ENCODE measurements around the gene TAAR5. TPM values are rescaled to one million over a fixed set of nuclear protein-coding genes. Genes with fewer than 3 reads are reported as not detected.

TAAR5 gene
- total and polyA plus RNA-seq, 10 of the 15 experiments (the other 5 are each of a cell fraction or from before 2014, with no cell fraction given), result not detected

GRCh38 chr6:132552372-132552771, 37.2 kb downstream of the TAAR5 start, which contains the start of gene TAAR8:
Gene TAAR8 (plus strand): TSS chr6:132552672. CDS start chr6:132552693, 21 bp downstream.
- Histone ChIP-seq H4K20me1 (ENCODE audit: control insufficient read depth, insufficient read depth) (no peaks in the 10 kb centered on the region), H3K4me1 (ENCODE audit: control insufficient read depth, insufficient read depth, low read length) (no peaks in the 10 kb centered on the region), H3K36me3 (ENCODE audit: control insufficient read depth in 2 of 2, insufficient read depth in 2 of 2, low read length in 1 of 2) (no peaks in the 10 kb centered on the region), H3K27me3 (replicated peaks in 1 of 2; ENCODE audit: control insufficient read depth in 2 of 2, insufficient read depth in 2 of 2, low read length in 1 of 2) (no peaks in the 10 kb centered on the region; a peak in 1 of 4 replicates), H3K9ac (ENCODE audit: control insufficient read depth, insufficient read depth, low read length) (no peak within 1 kb of the TSS), H3K9me3 (replicated peaks; ENCODE audit: control insufficient read depth, insufficient read depth, low read length) (no peaks in the 10 kb centered on the region), H3K79me2 (ENCODE audit: control insufficient read depth, insufficient read depth, low read length) (no peaks in the 10 kb centered on the region), H3K4me2 (ENCODE audit: control insufficient read depth, insufficient read depth) (no peak within 1 kb of the TSS), H2AFZ (ENCODE audit: control insufficient read depth, low read depth, low read length) (no peak within 1 kb of the TSS), H3K27ac (ENCODE audit: control insufficient read depth, insufficient read depth) (no peak within 1 kb of the TSS), H3K4me3 (no peak within 1 kb of the TSS)
- ChIA-PET SMC1A (ENCODE audit: uncharacterized antibody, unreplicated experiment) (interaction anchor here (1.7 kb wide), 1 partner anchor 11 kb away, joined by 3 read pairs; no protein-coding TSS in a partner anchor), RAD21 (ENCODE audit: unreplicated experiment) (no interaction called here), POLR2A (no interaction called here), CTCF (interaction anchor here (1.3 kb wide), 1 partner anchor 10 kb away, joined by 3 read pairs; no protein-coding TSS in a partner anchor)
- DNase-seq (ENCODE audit: low read depth, low spot score) (no peak), FAIRE-seq (no peak), ATAC-seq (no peak)
- TF ChIP-seq SPI1 (IDR thresholded peaks at IDR 0.05; ENCODE audit: borderline replicate concordance, insufficient read depth, low read depth, low read length) (no peak), ETV6 (conservative IDR thresholded peaks at IDR 0.05 in 1 of 2, IDR thresholded peaks at IDR 0.05 in 1 of 2; ENCODE audit: borderline replicate concordance in 1 of 2, low read depth in 1 of 2) (no peak), MYC (IDR thresholded peaks at IDR 0.05; ENCODE audit: insufficient read depth, insufficient read length, insufficient replicate concordance, low read length, severe bottlenecking) (no peak), PAX5 (IDR thresholded peaks at IDR 0.05; ENCODE audit: borderline replicate concordance, low read depth, low read length) (no peak), FOXK2 (IDR thresholded peaks at IDR 0.05) (no peak), TCF7 (IDR thresholded peaks at IDR 0.05; ENCODE audit: borderline replicate concordance) (no peak), NBN (IDR thresholded peaks at IDR 0.05) (no peak), SMC3 (IDR thresholded peaks at IDR 0.05; ENCODE audit: borderline replicate concordance, low read length) (no peak), POLR2A (IDR thresholded peaks at IDR 0.05; ENCODE audit: low read depth, low read length) (no peak), ASH2L (IDR thresholded peaks at IDR 0.05; ENCODE audit: borderline replicate concordance, low read depth) (no peak), SMARCA5 (IDR thresholded peaks at IDR 0.05) (no peak), BMI1 (IDR thresholded peaks at IDR 0.05; ENCODE audit: borderline replicate concordance) (no peak), SUPT20H (IDR thresholded peaks at IDR 0.05; ENCODE audit: borderline replicate concordance, control insufficient read depth, low read depth, low read length) (no peak), ZSCAN29 (IDR thresholded peaks at IDR 0.05) (no peak), RB1 (IDR thresholded peaks at IDR 0.05; ENCODE audit: borderline replicate concordance) (no peak)
- no TSS peak for BruUV-seq (replicated peaks)
- WGBS (ENCODE audit: insufficient coverage, insufficient replicate concordance, low lambda C conversion rate, missing lambda C conversion rate), result 55% methylated on average over 2 of the region's 2 CpGs
- in situ Hi-C loops (cut with MboI), result no loop called here
- intact Hi-C loops (cut with micrococcal nuclease; ENCODE audit: unreplicated experiment), result no loop called here

Measured in GM12878 (cell line).